Heart right ventricle (tissue), 16 donors: Measurements from ENCODE around the gene PCNT. TPM values are rescaled to one million over a fixed set of nuclear protein-coding genes. Genes with fewer than 3 reads are reported as not detected.
"Not testable (repeated sequence)": the region's sequence is repeated elsewhere in the genome, so short reads cannot be mapped to it uniquely, and the experiment has no call there.

Experiments
- ATAC-seq, 8 donors: fragments of 200-7000 bp; cut with Tn5 transposase; one replicate each; pipeline ENCODE4 v1.9.1; 2020; ENCODE audit warnings: mild to moderate bottlenecking in 8 of 8, moderate library complexity in 8 of 8, moderate number of reproducible peaks in 1 of 8
- DNase-seq, 2 donors: peaks; one replicate each; pipeline ENCODE4 v3.0.0-alpha.2; 2020
- H3K27ac ChIP-seq, 10 donors: fragments of 200-600 bp; sonication (generic) in 2 of 10; one replicate each; pipeline versions ENCODE4 v1.5.0 to v1.8.0; 2020 to 2022; ENCODE audit warnings: mild to moderate bottlenecking in 3 of 10
- H3K27me3 ChIP-seq, 7 donors: fragments of 200-600 bp; one replicate each; pipeline ENCODE4 v1.8.0; 2021 to 2022; ENCODE audit warnings: mild to moderate bottlenecking in 2 of 7
- H3K36me3 ChIP-seq, 9 donors: fragments of 200-600 bp; sonication (generic) in 1 of 9; one replicate each; pipeline versions ENCODE4 v1.5.0 to v1.8.0; 2020 to 2022; ENCODE audit warnings: mild to moderate bottlenecking in 2 of 9
- H3K4me1 ChIP-seq, 9 donors: fragments of 200-600 bp; sonication (generic) in 1 of 9; one replicate each; pipeline versions ENCODE4 v1.5.0 to v1.8.0; 2020 to 2022; ENCODE audit warnings: mild to moderate bottlenecking in 4 of 9
- H3K4me3 ChIP-seq, 10 donors: fragments of 200-600 bp; sonication (generic) in 2 of 10; one replicate each; pipeline versions ENCODE4 v1.5.0 to v1.8.0; 2020 to 2022; ENCODE audit warnings: mild to moderate bottlenecking in 7 of 10, moderate library complexity in 2 of 10
- H3K9me3 ChIP-seq, 11 donors: fragments of 200-600 bp in 10 of 11; sonication (generic) in 2 of 11; one replicate each; pipeline versions ENCODE4 v1.5.0 to v1.8.0; 2013 to 2022; ENCODE audit warnings: mild to moderate bottlenecking in 2 of 11, control low read depth in 1 of 11, moderate library complexity in 1 of 11
- WGBS, 2 donors: extraction: QIAGEN DNeasy Blood & Tissue Kit; methylation state at CpG; one replicate each; pipeline ENCODE4 v1.1.7; 2013; ENCODE audit warnings: inconsistent platforms in 1 of 2; 5-methylcytosine and 5-hydroxymethylcytosine counted together
- intact Hi-C, 10 donors: fragments of 100-400 bp; cut with DNase I; formaldehyde crosslinking; loops; one replicate each; pipeline versions ENCODE4 v1.11.1 to v1.14.2; 2022
- polyA plus RNA-seq, 2 donors: library from polyadenylated mRNA; stranded (reverse); fragments of 200-250 nt; gene quantifications; one replicate each; pipeline ENCODE4 v1.2.3, GENCODE V29; 2013
- total RNA-seq, 10 donors: library from RNA; stranded (reverse); fragmentation: NEBNext Ultra II Directional in 3 of 10; extraction: Animal tissue kit (Norgen Biotek cat#: 25700) in 3 of 10; gene quantifications; one replicate each; pipeline versions ENCODE4 v1.2.1 to v1.2.4, GENCODE V29; 2021 to 2023
- TF ChIP-seq, protein P1 (sequence below), 9 donors: fragments of 200-600 bp; sonication (generic) in 2 of 9; IDR thresholded peaks; one replicate each; pipeline versions ENCODE4 v1.5.0 to v1.8.0; 2021 to 2022; ENCODE audit warnings: antibody characterized with exemption in 9 of 9, mild to moderate bottlenecking in 5 of 9, moderate library complexity in 1 of 9
- donor health status: Arrhythmogenic right ventricular cardiomyopathy.
- donor health status: ischemic (EF 13 %, LVEDD 7.1; RV severe dilation, severe dysfunction).
- donor health status: healthy with polysubstance abuse.
- donor health status: DM: no; HTN: yes; CAD: no.
- donor health status: DM: no; HTN: no; CAD: no.
- donor health status: ischemic (EF 25% LVEDD 6.9; RV normal size, moderate dysfunction).
- donor health status: ischemic (EF 25% LVEDD 5.7; RV mildly dilated, moderate dysfunction).
- donor health status: healthy.
- donor health status: DM: yes; HTN: yes; CAD: no.
- donor health status: Ischemic cardiomyopathy.
- donor health status: ischemic (EF 35%, LVEDD 5.7; RV mildly dilated, moderate dysfunction).
- donor health status: nonischemic (EF 11% LVEDD 7.7; RV severe dilation, severe dysfunction).
- donor health status: DM: yes; HTN: yes; CAD: no.
- donor health status: PGD.
- donor health status: ischemic (EF 29% LVEDD 5.4; RV normal size, mild dysfunction).
- donor health status: nonischemic (EF 23%, LVEDD 6.1; RV moderate dilation, normal function).

Gene PCNT
- total and polyA plus RNA-seq, 12 donors: 17.5 to 58.6 (median 26.9) TPM

DNA sequence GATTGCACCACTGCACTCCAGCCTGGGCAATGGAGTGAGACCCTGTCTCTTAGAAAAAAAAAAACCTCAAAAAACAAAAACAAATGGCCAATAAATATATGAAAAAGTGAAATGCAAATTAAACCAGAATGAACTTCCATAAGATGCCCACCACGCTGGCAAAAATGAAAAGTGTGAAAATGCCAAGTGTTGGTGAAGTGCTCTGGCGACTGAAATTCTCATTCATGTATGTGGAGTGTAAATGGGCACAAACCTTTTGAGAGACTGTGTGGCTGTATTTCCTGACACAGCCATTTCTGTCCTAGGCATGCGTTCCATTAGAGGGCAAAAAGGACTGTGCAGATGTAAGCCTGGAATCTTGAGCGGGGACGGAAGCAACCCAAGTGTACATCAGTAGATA lies 19.5 kb upstream of the PCNT start:
- H3K36me3 ChIP-seq: peaks cover 0 to 48% (median 0%) of the 10 kb centered on the region in 9 donors
- H3K9me3 ChIP-seq: no peaks in the 10 kb centered on the region
- H3K4me3 ChIP-seq: no peak overlapping the region
- H3K27me3 ChIP-seq: peaks cover 0 to 4% (median 0%) of the 10 kb centered on the region in 7 donors
- H3K27ac ChIP-seq: no peak overlapping the region
- TF ChIP-seq, protein P1, sequence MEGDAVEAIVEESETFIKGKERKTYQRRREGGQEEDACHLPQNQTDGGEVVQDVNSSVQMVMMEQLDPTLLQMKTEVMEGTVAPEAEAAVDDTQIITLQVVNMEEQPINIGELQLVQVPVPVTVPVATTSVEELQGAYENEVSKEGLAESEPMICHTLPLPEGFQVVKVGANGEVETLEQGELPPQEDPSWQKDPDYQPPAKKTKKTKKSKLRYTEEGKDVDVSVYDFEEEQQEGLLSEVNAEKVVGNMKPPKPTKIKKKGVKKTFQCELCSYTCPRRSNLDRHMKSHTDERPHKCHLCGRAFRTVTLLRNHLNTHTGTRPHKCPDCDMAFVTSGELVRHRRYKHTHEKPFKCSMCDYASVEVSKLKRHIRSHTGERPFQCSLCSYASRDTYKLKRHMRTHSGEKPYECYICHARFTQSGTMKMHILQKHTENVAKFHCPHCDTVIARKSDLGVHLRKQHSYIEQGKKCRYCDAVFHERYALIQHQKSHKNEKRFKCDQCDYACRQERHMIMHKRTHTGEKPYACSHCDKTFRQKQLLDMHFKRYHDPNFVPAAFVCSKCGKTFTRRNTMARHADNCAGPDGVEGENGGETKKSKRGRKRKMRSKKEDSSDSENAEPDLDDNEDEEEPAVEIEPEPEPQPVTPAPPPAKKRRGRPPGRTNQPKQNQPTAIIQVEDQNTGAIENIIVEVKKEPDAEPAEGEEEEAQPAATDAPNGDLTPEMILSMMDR (IDR thresholded peaks at IDR 0.05): no peak
- no peaks in the 10 kb centered on the region for H3K4me1 ChIP-seq
- intact Hi-C loops: no loop called here
- DNase-seq: no peak
- 86% methylated on average over 5 of the region's 5 CpGs for WGBS, 2 donors
- no peak for ATAC-seq

DNA sequence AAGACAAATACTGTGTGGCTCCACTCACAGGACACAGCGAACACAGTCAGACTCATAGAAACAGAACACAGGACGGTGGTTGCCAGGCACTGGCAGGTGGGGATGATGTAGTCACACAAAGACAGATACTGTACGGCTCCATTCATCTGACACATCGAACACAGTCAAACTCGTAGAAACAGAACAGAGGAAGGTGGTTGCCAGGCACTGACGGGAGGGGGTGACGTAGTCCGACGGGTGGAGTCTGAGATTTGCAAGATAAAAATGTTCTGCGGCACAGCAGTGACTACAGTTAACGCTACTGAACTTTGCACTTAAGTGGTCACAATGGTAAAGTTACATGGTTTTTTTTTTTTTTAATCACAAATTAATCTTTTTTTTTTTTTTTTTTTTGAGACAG lies 19.0 kb upstream of the PCNT start:
- no peaks in the 10 kb centered on the region for H3K4me1 ChIP-seq
- H3K27me3 ChIP-seq: no peaks in the 10 kb centered on the region
- DNase-seq (no peak), ATAC-seq (no peak)
- no peak overlapping the region for H3K4me3 ChIP-seq
- H3K36me3 ChIP-seq: peaks cover 0 to 45% (median 0%) of the 10 kb centered on the region in 9 donors
- 96% methylated on average over 11 of the region's 11 CpGs for WGBS, 2 donors
- TF ChIP-seq, protein P1 (IDR thresholded peaks at IDR 0.05): no peak
- no peaks in the 10 kb centered on the region for H3K9me3 ChIP-seq
- intact Hi-C loops: no loop called here
- no peak overlapping the region for H3K27ac ChIP-seq

DNA sequence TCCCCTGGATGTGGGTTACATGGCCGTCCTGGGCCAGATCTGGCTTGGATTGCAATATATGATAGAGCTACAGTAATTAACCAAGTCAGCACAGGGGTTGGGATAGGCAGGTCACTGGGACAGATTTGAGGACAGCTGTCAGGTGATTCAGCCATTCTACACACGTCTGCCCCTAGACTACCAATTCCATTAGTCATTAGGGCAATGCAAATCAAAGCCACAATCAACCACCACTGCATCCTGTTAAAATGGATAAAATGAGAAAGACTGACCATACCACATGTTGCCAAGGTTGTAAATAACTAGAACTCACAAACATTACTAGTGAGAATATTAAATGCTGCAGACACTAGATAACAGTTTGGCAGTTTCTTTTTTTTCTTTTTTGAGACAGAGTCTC lies 16.3 kb upstream of the PCNT start:
- ATAC-seq (no peak), DNase-seq (no peak)
- Histone ChIP-seq H3K9me3 (no peaks in the 10 kb centered on the region), H3K4me1 (no peaks in the 10 kb centered on the region), H3K4me3 (no peak overlapping the region), H3K27ac (no peak overlapping the region), H3K36me3 (peaks cover 0 to 29% (median 0%) of the 10 kb centered on the region in 9 donors), H3K27me3 (no peaks in the 10 kb centered on the region)
- intact Hi-C loops: no loop called here
- WGBS, 2 donors: 84 to 91% methylated on average over 2 of the region's 2 CpGs
- TF ChIP-seq, protein P1 (IDR thresholded peaks at IDR 0.05): no peak

DNA sequence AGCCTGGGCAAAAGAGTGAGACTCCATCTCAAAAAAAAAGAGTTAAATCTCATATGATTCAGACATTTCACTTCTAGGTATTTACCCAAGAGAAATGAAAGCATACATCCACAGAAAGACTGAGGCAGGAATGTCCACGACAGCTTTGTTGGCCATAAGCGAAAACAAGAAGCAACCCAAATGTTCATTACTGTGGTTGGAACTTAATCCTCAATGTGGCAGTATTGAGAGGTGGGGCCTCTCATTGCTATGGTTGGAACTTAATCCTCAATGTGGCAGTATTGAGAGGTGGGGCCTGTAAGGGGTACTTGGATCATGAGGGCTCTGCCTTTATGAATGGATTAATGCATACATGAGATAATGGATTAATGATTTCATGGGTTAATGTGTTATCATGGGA lies 15.5 kb upstream of the PCNT start:
- Histone ChIP-seq H3K36me3 (peaks cover 0 to 34% (median 0%) of the 10 kb centered on the region in 9 donors), H3K9me3 (no peaks in the 10 kb centered on the region), H3K4me3 (no peak overlapping the region), H3K27ac (no peak overlapping the region), H3K4me1 (no peaks in the 10 kb centered on the region), H3K27me3 (no peaks in the 10 kb centered on the region)
- TF ChIP-seq, protein P1 (IDR thresholded peaks at IDR 0.05): no peak
- no peak for DNase-seq
- WGBS, 2 donors: 94 to 97% methylated on average over 2 of the region's 2 CpGs
- intact Hi-C loops: no loop called here
- no peak for ATAC-seq

GRCh38 chr21:46310260-46310659 lies 13.7 kb upstream of the PCNT start:
- not testable (repeated sequence) for H3K9me3 ChIP-seq, H3K4me3 ChIP-seq, DNase-seq, H3K27ac ChIP-seq, H3K4me1 ChIP-seq, ATAC-seq, H3K27me3 ChIP-seq
- 98 to 99% methylated on average over 8 of the region's 8 CpGs for WGBS, 2 donors
- intact Hi-C loops: loop anchor here in 1 of 10 donors (10.0 kb wide), 1 partner anchor 45 kb away; no protein-coding TSS in a partner anchor
- peaks cover 0 to 30% (median 0%) of the 10 kb centered on the region in 9 donors for H3K36me3 ChIP-seq
